Measurements from ENCODE around the gene TRPM3. TPM values are rescaled to one million over a fixed set of nuclear protein-coding genes. Genes with fewer than 3 reads are reported as not detected.

The TRPM3 gene
- total and polyA plus RNA-seq, 10 donors: 0.02 to 6.7 (median 1.6) TPM

GRCh38 chr9:70701163-70701562, 420.3 kb downstream of the TRPM3 start:
- Histone ChIP-seq H3K27me3 (replicated peaks in 1 of 7) (no peaks in the 10 kb centered on the region), H3K4me3 (no peak overlapping the region), H3K9me3 (no peaks in the 10 kb centered on the region), H3K4me1 (no peaks in the 10 kb centered on the region), H3K27ac (no peak overlapping the region), H3K36me3 (no peaks in the 10 kb centered on the region)
- TF ChIP-seq POLR2AphosphoS5 (IDR thresholded peaks at IDR 0.05) (no peak), POLR2A (IDR thresholded peaks at IDR 0.05) (no peak), CTCF (IDR thresholded peaks at IDR 0.05 in 8 of 11, conservative IDR thresholded peaks at IDR 0.05 in 3 of 11) (no peak)
- no peak for DNase-seq
- intact Hi-C loops (cut with DNase I; ENCODE audit: low total_unique reads): no loop called here
- WGBS, 5 donors: 64 to 83% (median 73%) methylated on average over 6 of the region's 6 CpGs

- no peaks in the 10 kb centered on the region for H3K36me3 ChIP-seq
- no peaks in the 10 kb centered on the region for H3K27me3 ChIP-seq (replicated peaks in 1 of 7)
- intact Hi-C loops (cut with DNase I; ENCODE audit: low total_unique reads): no loop called here
- 57 to 66% (median 59%) methylated on average over 6 of the region's 6 CpGs for WGBS, 5 donors
- no peaks in the 10 kb centered on the region for H3K4me1 ChIP-seq
- H3K9me3 ChIP-seq: no peaks in the 10 kb centered on the region
- DNase-seq: no peak
- H3K4me3 ChIP-seq: no peak overlapping the region
- TF ChIP-seq POLR2AphosphoS5 (IDR thresholded peaks at IDR 0.05): no peak
- TF ChIP-seq CTCF (IDR thresholded peaks at IDR 0.05 in 8 of 11, conservative IDR thresholded peaks at IDR 0.05 in 3 of 11): no peak
- TF ChIP-seq POLR2A (IDR thresholded peaks at IDR 0.05): no peak
- no peak overlapping the region for H3K27ac ChIP-seq
These were observed 424.6 kb downstream of the TRPM3 start for GRCh38 chr9:70696694-70697335.

- no peaks in the 10 kb centered on the region for H3K27me3 ChIP-seq (replicated peaks in 1 of 7)
- no peak for DNase-seq
- H3K4me1 ChIP-seq: no peaks in the 10 kb centered on the region
- intact Hi-C loops (cut with DNase I; ENCODE audit: low total_unique reads): no loop called here
- TF ChIP-seq CTCF (IDR thresholded peaks at IDR 0.05 in 8 of 11, conservative IDR thresholded peaks at IDR 0.05 in 3 of 11) (no peak), POLR2AphosphoS5 (IDR thresholded peaks at IDR 0.05) (no peak), POLR2A (IDR thresholded peaks at IDR 0.05) (no peak)
- H3K4me3 ChIP-seq: no peak overlapping the region
- H3K9me3 ChIP-seq: no peaks in the 10 kb centered on the region
- WGBS, 5 donors: 81 to 91% (median 87%) methylated on average over 5 of the region's 5 CpGs
- H3K36me3 ChIP-seq: no peaks in the 10 kb centered on the region
- H3K27ac ChIP-seq: no peak overlapping the region
These were observed 426.7 kb downstream of the TRPM3 start for GRCh38 chr9:70694758-70695157.

- no peaks in the 10 kb centered on the region for H3K4me1 ChIP-seq
- WGBS, 5 donors: 85 to 97% (median 94%) methylated on average over 1 of the region's 1 CpG
- no peak overlapping the region for H3K27ac ChIP-seq
- no peaks in the 10 kb centered on the region for H3K36me3 ChIP-seq
- TF ChIP-seq CTCF (IDR thresholded peaks at IDR 0.05 in 8 of 11, conservative IDR thresholded peaks at IDR 0.05 in 3 of 11) (no peak), POLR2AphosphoS5 (IDR thresholded peaks at IDR 0.05) (no peak), POLR2A (IDR thresholded peaks at IDR 0.05) (no peak)
- no peak overlapping the region for H3K4me3 ChIP-seq
- no peaks in the 10 kb centered on the region for H3K9me3 ChIP-seq
- intact Hi-C loops (cut with DNase I; ENCODE audit: low total_unique reads): no loop called here
- no peaks in the 10 kb centered on the region for H3K27me3 ChIP-seq (replicated peaks in 1 of 7)
- DNase-seq: no peak
These were observed 428.2 kb downstream of the TRPM3 start for GRCh38 chr9:70693186-70693585.

Data from spleen (tissue), 11 donors.